Measurements from ENCODE around the gene DUSP3.

Gene DUSP3

DNA sequence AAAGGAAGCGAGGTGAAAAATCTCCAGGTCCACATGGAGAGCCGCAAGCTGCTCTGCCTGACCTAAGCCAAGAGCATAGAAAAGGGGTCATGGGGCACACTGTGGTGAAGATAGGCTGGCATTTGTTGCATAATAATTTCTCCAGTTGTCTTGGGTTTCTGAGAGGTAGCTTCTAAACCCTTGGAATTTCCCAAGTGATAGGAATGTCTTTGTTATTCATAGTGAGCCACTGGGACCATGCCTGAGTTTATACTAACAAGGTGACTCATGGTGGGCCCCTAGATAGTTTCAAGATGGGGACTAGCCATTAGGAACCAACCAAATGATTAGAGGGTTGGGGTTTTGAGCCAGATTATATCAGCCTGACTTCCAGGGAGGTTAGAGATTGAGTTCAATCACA lies 45.8 kb downstream of the DUSP3 start:
- DNase-seq (ENCODE audit: low read depth in 3 of 3) = no peak

DNA sequence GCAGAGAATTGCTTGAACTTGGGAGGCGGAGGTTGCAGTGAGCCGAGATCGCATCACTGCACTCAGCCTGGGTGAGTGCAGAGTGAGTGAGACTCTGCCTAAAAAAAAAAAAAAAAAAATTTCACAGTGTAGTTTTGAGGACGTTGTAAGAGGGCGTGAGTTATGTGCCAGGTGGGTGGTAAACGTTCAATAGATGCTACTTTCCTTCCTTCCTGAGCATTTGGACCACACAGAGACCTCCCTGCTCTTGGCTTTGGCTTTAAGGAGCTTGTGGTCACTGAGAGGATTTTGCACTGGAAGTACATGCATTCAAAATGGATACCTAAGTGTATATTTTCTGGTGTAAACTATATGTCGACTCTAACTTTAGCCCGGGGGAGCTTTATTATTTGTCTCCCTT lies 50.7 kb downstream of the DUSP3 start:
- no peak for DNase-seq (ENCODE audit: low read depth in 3 of 3)

DNA sequence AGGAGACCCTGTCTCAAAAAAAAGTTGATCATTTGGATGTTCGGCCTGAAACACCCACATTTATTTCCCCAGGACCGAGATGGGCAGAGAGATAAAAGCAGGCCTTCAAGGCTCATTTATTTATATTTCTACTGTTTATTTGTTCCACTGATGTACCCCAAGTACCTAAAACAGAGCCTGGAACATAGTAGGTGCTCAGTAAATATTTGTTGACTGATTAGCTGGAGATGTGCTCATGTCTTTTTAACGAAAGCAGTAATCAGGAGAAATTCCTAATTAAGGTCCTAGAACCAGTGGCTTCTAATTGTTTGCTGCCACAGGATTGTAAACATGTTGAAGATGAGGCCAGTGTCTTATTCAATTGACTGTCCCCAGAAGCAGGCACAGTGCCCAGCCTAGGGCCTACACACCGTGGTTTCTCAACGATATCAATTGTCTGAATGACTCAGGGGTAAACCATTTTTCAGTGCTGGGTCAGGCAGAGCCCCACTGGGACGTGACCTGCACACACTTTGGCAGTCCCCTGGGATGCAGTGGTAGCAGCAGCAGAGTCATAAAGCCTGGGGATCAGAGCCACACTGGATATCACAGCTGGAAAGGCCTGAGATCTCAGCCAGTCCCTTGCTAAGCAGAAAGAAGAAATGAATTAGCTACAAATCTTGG lies 54.9 kb downstream of the DUSP3 start:
- DNase-seq (ENCODE audit: low read depth in 3 of 3) = no peak

DNA sequence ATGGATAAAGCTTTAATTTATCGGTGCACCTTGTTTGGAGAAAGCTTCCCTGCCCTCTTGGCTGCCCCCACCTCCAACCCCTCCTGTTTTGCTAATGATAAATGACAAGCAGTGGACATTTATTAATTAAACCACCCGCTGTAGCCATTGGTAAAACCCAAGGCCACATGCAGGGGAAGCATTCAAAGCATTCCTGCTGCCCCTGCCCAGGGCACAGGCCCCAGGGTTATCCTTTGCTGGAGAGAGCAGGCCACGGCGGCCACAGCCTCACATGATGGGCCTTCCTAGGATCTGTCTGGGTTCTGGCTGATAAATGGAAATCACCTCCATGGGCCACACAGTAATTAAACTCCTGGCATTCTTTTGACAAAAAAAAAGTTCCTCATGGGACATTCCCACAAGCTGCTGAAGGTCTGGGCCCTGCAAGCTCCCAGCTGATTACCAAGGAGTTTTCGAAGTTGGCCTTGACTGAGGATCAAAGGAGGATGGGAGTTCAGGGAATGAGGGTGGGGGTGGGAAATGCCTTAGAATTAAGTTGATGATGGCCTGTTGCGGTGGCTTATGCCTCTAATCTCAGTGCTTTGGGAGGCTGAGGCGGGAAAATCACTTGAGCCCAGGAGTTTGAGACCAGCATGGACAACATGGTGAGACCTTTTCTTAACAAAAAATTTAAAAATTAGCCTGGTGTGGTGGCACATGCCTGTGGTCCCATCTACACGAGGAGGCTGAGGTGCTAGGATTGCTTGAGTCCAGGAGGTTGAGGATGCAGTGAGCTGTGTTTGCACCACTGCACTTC lies 55.7 kb downstream of the DUSP3 start:
- DNase-seq (ENCODE audit: low read depth in 3 of 3) = no peak

- no peak for DNase-seq (ENCODE audit: low read depth in 3 of 3)
Observed at GRCh38 chr17:43722269-43722619, 56.5 kb downstream of the DUSP3 start.

- DNase-seq (ENCODE audit: low read depth in 3 of 3) = no peak
Observed at GRCh38 chr17:43721537-43722268, 57.1 kb downstream of the DUSP3 start.

DNA sequence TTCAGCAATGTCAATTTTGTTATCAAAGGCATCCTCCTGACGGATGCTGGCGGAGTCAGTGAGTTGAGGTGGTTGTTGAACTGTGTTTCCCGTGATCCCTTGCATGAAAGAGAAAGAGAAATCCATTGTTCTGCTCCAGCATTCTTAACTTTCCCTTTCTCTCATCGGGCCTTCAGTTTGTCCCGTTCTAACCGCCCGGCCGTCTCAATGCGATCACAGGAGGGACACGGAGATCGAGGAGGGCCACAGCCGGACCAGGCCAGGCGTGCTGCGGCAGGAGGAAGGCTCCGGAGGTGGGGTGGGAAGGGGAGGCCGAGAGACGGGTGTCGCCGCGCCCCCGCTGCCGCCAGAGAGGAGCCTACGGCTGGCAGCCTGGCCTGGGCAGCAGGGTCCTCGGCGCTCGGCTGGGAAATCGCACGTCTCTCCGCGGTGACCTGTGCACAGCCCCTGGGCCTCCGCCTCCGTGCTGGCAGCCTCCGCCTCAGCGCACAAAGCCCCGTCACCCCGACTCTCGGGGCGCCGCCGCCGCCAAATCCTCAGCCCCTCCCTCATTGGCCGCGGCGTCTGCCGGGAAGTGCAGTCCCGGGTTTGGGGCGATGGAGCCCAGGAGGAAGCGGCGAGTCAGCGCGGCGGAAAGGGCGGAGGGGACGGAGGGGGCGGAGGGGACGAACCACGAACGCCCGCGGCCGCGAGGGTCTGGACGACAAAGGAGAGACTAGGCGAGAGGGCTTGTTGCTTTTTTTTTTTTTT lies 58.3 kb downstream of the DUSP3 start:
- DNase-seq (ENCODE audit: low read depth in 3 of 3) = peak; percentile 48 to 74 (median 65)

DNA sequence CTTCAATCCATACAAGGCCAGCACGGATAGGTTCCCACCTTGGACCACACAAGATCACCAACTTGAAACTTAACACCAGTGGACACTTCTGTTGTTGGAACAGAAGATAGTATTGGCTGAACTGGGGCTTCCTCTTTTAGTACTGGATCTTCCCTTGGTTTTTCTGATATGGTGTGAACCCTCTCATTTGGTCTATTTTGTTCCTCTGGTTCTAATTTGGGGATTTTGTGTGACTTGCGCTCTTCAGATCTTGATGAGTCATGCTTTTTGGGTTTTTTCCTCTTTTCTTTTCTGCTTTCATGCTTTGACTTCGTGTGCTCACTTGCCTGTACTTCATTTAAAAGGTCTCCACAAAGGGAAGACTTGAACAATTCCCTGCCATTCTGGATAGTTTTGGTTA lies 59.2 kb downstream of the DUSP3 start:
- no peak for DNase-seq (ENCODE audit: low read depth in 3 of 3)

- DNase-seq (ENCODE audit: low read depth in 3 of 3) = no peak
Observed at GRCh38 chr17:43718544-43718943, 60.2 kb downstream of the DUSP3 start.

DNA sequence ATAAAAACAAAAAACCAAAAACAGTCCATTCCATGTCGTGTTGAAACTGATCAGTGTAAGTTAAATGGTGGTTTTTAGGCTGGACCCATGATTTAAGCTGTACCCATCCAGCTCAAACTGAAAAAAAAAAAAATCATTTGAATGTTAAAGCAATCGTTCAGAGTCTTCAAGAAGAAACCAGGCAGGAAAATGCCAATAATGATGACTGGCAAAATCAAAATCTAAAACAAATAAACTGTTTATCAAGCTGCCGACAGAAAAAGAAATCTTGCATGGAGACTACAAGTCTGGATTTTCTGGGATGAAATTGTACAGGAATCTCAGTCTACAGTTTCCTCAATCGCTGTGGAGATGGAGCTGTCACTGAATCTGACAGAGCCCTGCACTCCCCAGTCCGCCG lies 60.9 kb downstream of the DUSP3 start:
- no peak for DNase-seq (ENCODE audit: low read depth in 3 of 3)

Data from stimulated activated CD4-positive, alpha-beta T cell treated with anti-CD3 and anti-CD28 coated beads, TNF-alpha, amount 100 ng/mL, for 48 hours (primary cell).